D721Med (cell line): ENCODE results near the gene LMBR1.

Experiments
- DNase-seq: peaks from one replicate; pipeline ENCODE4 v3.0.0; 2011; ENCODE audit warnings: low spot score; ENCODE audit not compliant: insufficient read length
- FAIRE-seq: peaks from 2 replicates; lab custom pipeline; 2011; peaks lifted over from hg19 to GRCh38; lab: Jason Lieb, UNC
- CTCF ChIP-seq: IDR thresholded peaks from 2 replicates; pipeline ENCODE4 v1.5.1; 2012; ENCODE audit warnings: mild to moderate bottlenecking, control low read depth; ENCODE audit not compliant: insufficient read depth; ENCODE audit errors: missing control alignments

LMBR1 gene

GRCh38 chr7:156765901-156766656, 126.9 kb downstream of the LMBR1 start:
- TF ChIP-seq CTCF = no peak
- DNase-seq (no peak), FAIRE-seq (no peak)

- no peak for FAIRE-seq
- DNase-seq = no peak
- TF ChIP-seq CTCF = no peak
Measured at GRCh38 chr7:156764766-156765165, 128.2 kb downstream of the LMBR1 start.

GRCh38 chr7:156764016-156764669, 128.8 kb downstream of the LMBR1 start:
- DNase-seq = no peak
- peak; percentile 48 for FAIRE-seq
- peak; percentile 75 for TF ChIP-seq CTCF

- DNase-seq (no peak), FAIRE-seq (no peak)
- no peak for TF ChIP-seq CTCF
Measured at GRCh38 chr7:156759579-156760202, 133.3 kb downstream of the LMBR1 start.

GRCh38 chr7:156759143-156759542, 133.8 kb downstream of the LMBR1 start:
- FAIRE-seq = no peak
- no peak for DNase-seq
- no peak for TF ChIP-seq CTCF

GRCh38 chr7:156754201-156754600, 138.8 kb downstream of the LMBR1 start:
- FAIRE-seq (no peak), DNase-seq (no peak)
- TF ChIP-seq CTCF = no peak
